HG03280 (cell line): ENCODE measurements around the gene MEGF9.
"Not testable (repeated sequence)": the region's sequence is repeated elsewhere in the genome, so short reads cannot be mapped to it uniquely, and the experiment has no call there.

Source experiments
- ATAC-seq: cut with Tn5 transposase; IDR thresholded peaks from one replicate; pipeline ENCODE4 v1.9.1; 2021; ENCODE audit warnings: mild to moderate bottlenecking, moderate library complexity; ENCODE audit not compliant: unreplicated experiment

MEGF9 gene

GRCh38 chr9:120579139-120580050 is 134.9 kb downstream of the MEGF9 start:
- peak; percentile 35 for ATAC-seq

GRCh38 chr9:120574473-120574872 is 139.8 kb downstream of the MEGF9 start:
- ATAC-seq, result no peak

- ATAC-seq, result no peak
Measured at GRCh38 chr9:120572472-120572871, 141.8 kb downstream of the MEGF9 start.

GRCh38 chr9:120571443-120572257 is 142.6 kb downstream of the MEGF9 start:
- no peak for ATAC-seq

GRCh38 chr9:120570296-120570695 is 144.0 kb downstream of the MEGF9 start:
- ATAC-seq, result no peak

GRCh38 chr9:120569556-120569955 is 144.7 kb downstream of the MEGF9 start:
- no peak for ATAC-seq

- no peak for ATAC-seq
Measured at GRCh38 chr9:120568816-120569215, 145.5 kb downstream of the MEGF9 start.

- ATAC-seq, result no peak
Measured at GRCh38 chr9:120567874-120568273, 146.4 kb downstream of the MEGF9 start.

- ATAC-seq, result no peak
Measured at GRCh38 chr9:120567081-120567480, 147.2 kb downstream of the MEGF9 start.

GRCh38 chr9:120564589-120564988 is 149.7 kb downstream of the MEGF9 start:
- no peak for ATAC-seq

GRCh38 chr9:120562861-120563443 is 151.3 kb downstream of the MEGF9 start:
- no peak for ATAC-seq

GRCh38 chr9:120561709-120562108 is 152.6 kb downstream of the MEGF9 start:
- no peak for ATAC-seq

GRCh38 chr9:120559546-120559945 is 154.7 kb downstream of the MEGF9 start:
- ATAC-seq, result no peak

- ATAC-seq, result no peak
Measured at GRCh38 chr9:120558454-120558853, 155.8 kb downstream of the MEGF9 start.

- no peak for ATAC-seq
Measured at GRCh38 chr9:120557205-120557604, 157.1 kb downstream of the MEGF9 start.

- ATAC-seq, result no peak
Measured at GRCh38 chr9:120556775-120557174, 157.5 kb downstream of the MEGF9 start.

- ATAC-seq, result no peak
Measured at GRCh38 chr9:120555839-120556238, 158.4 kb downstream of the MEGF9 start.

GRCh38 chr9:120552210-120552704 is 162.0 kb downstream of the MEGF9 start:
- ATAC-seq, result not testable (repeated sequence)
